ENCODE data around the gene TNFSF12.

The TNFSF12 gene

GRCh38 chr17:7557147-7557764, 8.4 kb downstream of the TNFSF12 start:
- H3K4me2 ChIP-seq = no peak overlapping the region
- H3K27ac ChIP-seq = no peak overlapping the region
- no peaks in the 10 kb centered on the region for H3K36me3 ChIP-seq (ENCODE audit: insufficient read depth)
- no peak for TF ChIP-seq CTCF (conservative IDR thresholded peaks at IDR 0.05; ENCODE audit: low read depth, low read length)
- H3K27me3 ChIP-seq (ENCODE audit: insufficient read depth, low read depth) = no peaks in the 10 kb centered on the region
- H3K4me1 ChIP-seq (ENCODE audit: low read depth, poor library complexity, severe bottlenecking) = peaks cover 2% of the 10 kb centered on the region
- H3K9ac ChIP-seq = no peak overlapping the region
- no peak overlapping the region for H3K4me3 ChIP-seq (IDR thresholded peaks at IDR 0.05; ENCODE audit: insufficient read depth, low read depth, low read length)
- H4K20me1 ChIP-seq (ENCODE audit: insufficient read depth) = no peaks in the 10 kb centered on the region
- H2AFZ ChIP-seq (ENCODE audit: low read depth) = no peak overlapping the region
- H3K79me2 ChIP-seq (ENCODE audit: insufficient read depth, low read depth) = peaks cover under 1% of the 10 kb centered on the region; the same call in 1 of the 2 replicates

GRCh38 chr17:7557775-7558543, 9.1 kb downstream of the TNFSF12 start:
- no peaks in the 10 kb centered on the region for H3K36me3 ChIP-seq (ENCODE audit: insufficient read depth)
- H2AFZ ChIP-seq (ENCODE audit: low read depth) = no peak overlapping the region
- H3K4me2 ChIP-seq = no peak overlapping the region
- H3K27ac ChIP-seq = no peak overlapping the region
- H3K9ac ChIP-seq = no peak overlapping the region
- no peaks in the 10 kb centered on the region for H4K20me1 ChIP-seq (ENCODE audit: insufficient read depth)
- H3K27me3 ChIP-seq (ENCODE audit: insufficient read depth, low read depth) = no peaks in the 10 kb centered on the region
- TF ChIP-seq CTCF (conservative IDR thresholded peaks at IDR 0.05; ENCODE audit: low read depth, low read length) = no peak
- H3K4me1 ChIP-seq (ENCODE audit: low read depth, poor library complexity, severe bottlenecking) = peaks cover 2% of the 10 kb centered on the region
- H3K79me2 ChIP-seq (ENCODE audit: insufficient read depth, low read depth) = peaks cover 8% of the 10 kb centered on the region; the same call in 1 of the 2 replicates
- H3K4me3 ChIP-seq (IDR thresholded peaks at IDR 0.05; ENCODE audit: insufficient read depth, low read depth, low read length) = no peak overlapping the region

- Histone ChIP-seq H3K27ac (no peak within 1 kb of the TSS), H3K27me3 (ENCODE audit: insufficient read depth, low read depth) (no peaks in the 10 kb centered on the region), H3K4me2 (no peak within 1 kb of the TSS), H3K4me3 (IDR thresholded peaks at IDR 0.05; ENCODE audit: insufficient read depth, low read depth, low read length) (no peak within 1 kb of the TSS), H3K4me1 (ENCODE audit: low read depth, poor library complexity, severe bottlenecking) (no peaks in the 10 kb centered on the region), H3K79me2 (ENCODE audit: insufficient read depth, low read depth) (peaks cover 8% of the 10 kb centered on the region; the same call in 1 of the 2 replicates), H2AFZ (ENCODE audit: low read depth) (no peak within 1 kb of the TSS), H3K36me3 (ENCODE audit: insufficient read depth) (no peaks in the 10 kb centered on the region), H3K9ac (no peak within 1 kb of the TSS), H4K20me1 (ENCODE audit: insufficient read depth) (no peaks in the 10 kb centered on the region)
- no peak for TF ChIP-seq CTCF (conservative IDR thresholded peaks at IDR 0.05; ENCODE audit: low read depth, low read length)
Measured at GRCh38 chr17:7558544-7559319, 9.9 kb downstream of the TNFSF12 start, which contains the start of gene TNFSF13. TSS of gene TNFSF13 (plus strand) at chr17:7558750. CDS start at chr17:7559040, 290 bp downstream.

- no peak overlapping the region for H3K9ac ChIP-seq
- H4K20me1 ChIP-seq (ENCODE audit: insufficient read depth) = no peaks in the 10 kb centered on the region
- TF ChIP-seq CTCF (conservative IDR thresholded peaks at IDR 0.05; ENCODE audit: low read depth, low read length) = no peak
- H3K36me3 ChIP-seq (ENCODE audit: insufficient read depth) = no peaks in the 10 kb centered on the region
- H3K27me3 ChIP-seq (ENCODE audit: insufficient read depth, low read depth) = no peaks in the 10 kb centered on the region
- no peak overlapping the region for H3K4me3 ChIP-seq (IDR thresholded peaks at IDR 0.05; ENCODE audit: insufficient read depth, low read depth, low read length)
- H3K27ac ChIP-seq = no peak overlapping the region
- H3K4me1 ChIP-seq (ENCODE audit: low read depth, poor library complexity, severe bottlenecking) = no peaks in the 10 kb centered on the region
- H3K79me2 ChIP-seq (ENCODE audit: insufficient read depth, low read depth) = peaks cover 8% of the 10 kb centered on the region; the same call in 1 of the 2 replicates
- H3K4me2 ChIP-seq = no peak overlapping the region
- H2AFZ ChIP-seq (ENCODE audit: low read depth) = no peak overlapping the region
Measured at GRCh38 chr17:7559320-7560171, 10.7 kb downstream of the TNFSF12 start.
